Measurements from ENCODE around the gene AMOTL2.

DNA sequence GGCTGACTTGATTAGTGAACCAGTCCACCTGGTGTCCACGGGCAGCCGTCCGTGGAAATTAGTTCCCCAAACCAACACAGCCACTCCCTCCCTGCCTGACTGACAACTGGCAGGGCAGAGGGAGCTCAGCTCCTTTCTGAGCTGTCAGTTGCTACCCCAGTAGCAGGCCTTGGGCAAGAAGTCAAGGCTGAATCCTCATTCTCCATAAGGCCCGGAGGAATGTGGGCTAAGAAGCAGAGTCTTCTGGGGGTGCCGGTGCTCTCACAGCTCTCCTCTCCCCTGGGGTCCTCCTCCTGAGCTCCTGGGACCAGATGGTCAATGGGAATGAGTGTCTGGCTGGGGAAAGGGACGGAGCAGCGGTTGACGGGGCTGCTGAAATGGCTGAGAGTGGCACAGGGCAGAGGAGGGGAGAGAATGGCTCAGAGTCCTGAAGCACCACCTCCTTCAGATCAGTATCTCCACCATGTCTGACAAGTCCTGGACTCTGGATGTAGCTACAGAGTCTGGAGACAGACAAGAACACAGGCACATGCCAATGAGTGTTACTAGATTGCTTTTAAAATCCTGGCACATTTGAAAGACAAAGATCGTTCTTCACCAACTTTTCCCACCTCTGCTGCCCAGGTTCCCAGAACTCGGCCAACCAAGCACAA is 16.9 kb downstream of the AMOTL2 start:
- TF ChIP-seq SMARCC2 (IDR thresholded peaks at IDR 0.05; ENCODE audit: low read depth) (no peak), SREBF2 (CRISPR knock-in tag; IDR thresholded peaks at IDR 0.05) (no peak), ZBTB11 (CRISPR knock-in tag; IDR thresholded peaks at IDR 0.05) (no peak), TOE1 (IDR thresholded peaks at IDR 0.05; ENCODE audit: borderline replicate concordance) (no peak), TOE1 (CRISPR knock-in tag; IDR thresholded peaks at IDR 0.05; ENCODE audit: borderline replicate concordance, low read depth) (no peak), YY1 (IDR thresholded peaks at IDR 0.05; ENCODE audit: borderline replicate concordance in 1 of 3, control insufficient read depth in 1 of 3, extremely low read depth in 1 of 3, insufficient read depth in 3 of 3, insufficient read length in 1 of 3, insufficient replicate concordance in 2 of 3, low read depth in 1 of 3, low read length in 2 of 3) (no peak), JUND (IDR thresholded peaks at IDR 0.05; ENCODE audit: borderline replicate concordance, low read depth, low read length) (no peak), JUND (tag; IDR thresholded peaks at IDR 0.05; ENCODE audit: borderline replicate concordance, low read depth, low read length) (no peak), FOXM1 (IDR thresholded peaks at IDR 0.05; ENCODE audit: low read depth) (no peak), FOXM1 (CRISPR knock-in tag; IDR thresholded peaks at IDR 0.05; ENCODE audit: low read depth) (no peak), TAF15 (IDR thresholded peaks at IDR 0.05; ENCODE audit: low read depth, low read length) (no peak), EZH2 (IDR thresholded peaks at IDR 0.05; ENCODE audit: borderline replicate concordance, low read depth, low read length) (no peak), AFF1 (IDR thresholded peaks at IDR 0.05; ENCODE audit: low read depth in 1 of 2, partially characterized antibody in 2 of 2) (no peak)
- TF ChIP-seq, protein P1, sequence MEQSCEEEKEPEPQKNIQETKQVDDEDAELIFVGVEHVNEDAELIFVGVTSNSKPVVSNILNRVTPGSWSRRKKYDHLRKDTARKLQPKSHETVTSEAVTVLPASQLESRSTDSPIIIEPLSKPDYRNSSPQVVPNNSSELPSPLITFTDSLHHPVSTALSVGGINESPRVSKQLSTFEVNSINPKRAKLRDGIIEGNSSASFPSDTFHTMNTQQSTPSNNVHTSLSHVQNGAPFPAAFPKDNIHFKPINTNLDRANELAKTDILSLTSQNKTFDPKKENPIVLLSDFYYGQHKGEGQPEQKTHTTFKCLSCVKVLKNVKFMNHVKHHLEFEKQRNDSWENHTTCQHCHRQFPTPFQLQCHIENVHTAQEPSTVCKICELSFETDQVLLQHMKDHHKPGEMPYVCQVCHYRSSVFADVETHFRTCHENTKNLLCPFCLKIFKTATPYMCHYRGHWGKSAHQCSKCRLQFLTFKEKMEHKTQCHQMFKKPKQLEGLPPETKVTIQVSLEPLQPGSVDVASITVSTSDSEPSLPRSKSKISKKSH (CRISPR knock-in tag; IDR thresholded peaks at IDR 0.05): no peak

Data from K562 (cell line).